ENCODE results near the gene SPOCK1.

The SPOCK1 gene

GRCh38 chr5:137433539-137433938 lies 65.6 kb downstream of the SPOCK1 start:
- TF ChIP-seq CTCF (IDR thresholded peaks at IDR 0.05; ENCODE audit: control extremely low read depth, extremely low read depth, low read depth, missing control alignments): no peak
- ChIA-PET CTCF (interaction anchor here (2.2 kb wide), 1 partner anchor 113 kb away, joined by 6 read pairs; no protein-coding TSS in a partner anchor), POLR2A (no interaction called here)

GRCh38 chr5:137432376-137432775 lies 66.8 kb downstream of the SPOCK1 start:
- DNase-seq (ENCODE audit: extremely low spot score): no peak
- ChIA-PET POLR2A (no interaction called here), CTCF (no interaction called here)
- no peak for TF ChIP-seq CTCF (IDR thresholded peaks at IDR 0.05; ENCODE audit: control extremely low read depth, extremely low read depth, low read depth, missing control alignments)

More at GRCh38 chr5:137433539-137433938, 65.6 kb downstream of the SPOCK1 start:
- no peak for DNase-seq (ENCODE audit: extremely low spot score)

GRCh38 chr5:137431051-137431450 lies 68.1 kb downstream of the SPOCK1 start:
- ChIA-PET CTCF (interaction anchor here (0.8 kb wide), 1 partner anchor 32 kb away, joined by 4 read pairs; no protein-coding TSS in a partner anchor), POLR2A (no interaction called here)
- TF ChIP-seq CTCF (IDR thresholded peaks at IDR 0.05; ENCODE audit: control extremely low read depth, extremely low read depth, low read depth, missing control alignments): no peak
- no peak for DNase-seq (ENCODE audit: extremely low spot score)

GRCh38 chr5:137415231-137415681 lies 83.9 kb downstream of the SPOCK1 start:
- no peak for TF ChIP-seq CTCF (IDR thresholded peaks at IDR 0.05; ENCODE audit: control extremely low read depth, extremely low read depth, low read depth, missing control alignments)
- ChIA-PET POLR2A (no interaction called here), CTCF (interaction anchor here (1.0 kb wide), 1 partner anchor 8 kb away, joined by 4 read pairs; no protein-coding TSS in a partner anchor)
- no peak for DNase-seq (ENCODE audit: extremely low spot score)

- POLR2A ChIA-PET: no interaction called here
- no peak for TF ChIP-seq CTCF (IDR thresholded peaks at IDR 0.05; ENCODE audit: control extremely low read depth, extremely low read depth, low read depth, missing control alignments)
- no peak for DNase-seq (ENCODE audit: extremely low spot score)
- CTCF ChIA-PET: no interaction called here
Observed at GRCh38 chr5:137414112-137414755, 84.9 kb downstream of the SPOCK1 start.

- CTCF ChIA-PET: no interaction called here
- POLR2A ChIA-PET: no interaction called here
- DNase-seq (ENCODE audit: extremely low spot score): no peak
- TF ChIP-seq CTCF (IDR thresholded peaks at IDR 0.05; ENCODE audit: control extremely low read depth, extremely low read depth, low read depth, missing control alignments): no peak
Observed at GRCh38 chr5:137412136-137412535, 87.0 kb downstream of the SPOCK1 start.

Data from GM10248 (cell line).